GM19351 (cell line): ENCODE measurements around the gene GALNT18.

Experiments used
- ATAC-seq: cut with Tn5 transposase; IDR thresholded peaks from one replicate; pipeline ENCODE4 v1.9.1; 2021; ENCODE audit warnings: mild to moderate bottlenecking, moderate library complexity; ENCODE audit not compliant: unreplicated experiment

Gene GALNT18

GRCh38 chr11:11289669-11290068 is 332.1 kb downstream of the GALNT18 start:
- no peak for ATAC-seq

DNA sequence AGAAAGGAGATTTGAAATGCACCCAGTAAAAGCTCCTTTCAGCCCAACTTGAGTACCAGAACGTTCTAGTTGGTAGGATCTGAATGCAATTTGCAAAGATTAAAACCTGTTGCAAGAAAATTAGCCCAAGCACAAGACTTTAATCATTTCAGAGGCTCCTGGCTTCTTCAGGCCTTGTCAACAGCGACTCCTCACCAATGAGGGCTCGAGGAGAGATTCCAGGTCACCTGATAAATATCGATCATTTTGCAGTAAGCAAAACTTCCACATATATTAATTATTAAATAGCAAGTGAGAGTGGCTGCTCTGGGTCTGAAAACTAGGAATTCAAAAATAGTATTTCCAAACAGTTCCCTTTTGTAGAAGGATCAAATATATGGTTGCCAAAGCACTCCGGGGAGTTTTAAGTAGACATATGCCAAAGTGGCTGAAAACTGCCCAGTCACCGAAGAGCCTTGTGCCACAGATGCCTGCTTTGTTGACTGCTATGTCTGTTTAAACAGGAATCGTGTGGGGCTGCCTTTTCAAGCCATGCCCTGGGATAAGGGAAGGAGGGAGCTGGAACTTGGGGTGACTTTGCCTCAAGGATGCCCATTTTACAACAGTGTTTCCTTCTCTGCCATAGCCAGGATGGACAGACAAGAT is 332.7 kb downstream of the GALNT18 start:
- no peak for ATAC-seq

GRCh38 chr11:11284481-11284880 is 337.3 kb downstream of the GALNT18 start:
- no peak for ATAC-seq

DNA sequence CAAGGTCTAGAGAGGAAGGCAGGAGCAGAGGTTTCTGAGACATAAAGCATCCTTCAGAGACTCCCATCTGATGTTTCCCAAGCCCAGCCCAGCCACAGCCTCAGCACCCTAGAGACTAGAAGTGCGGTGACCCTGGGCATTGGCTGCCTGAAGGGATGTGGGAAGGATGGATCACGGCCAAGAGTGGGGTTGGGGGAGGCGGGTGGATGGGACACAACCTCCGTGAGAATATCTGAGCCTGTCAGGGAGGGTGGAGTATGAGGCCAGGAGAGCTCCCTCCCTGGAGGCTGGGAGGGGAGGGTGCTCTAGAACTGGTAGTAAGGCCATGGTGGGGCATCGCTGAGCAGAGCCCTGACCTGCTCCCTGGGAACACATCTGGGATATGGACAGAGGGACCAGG is 340.2 kb downstream of the GALNT18 start:
- no peak for ATAC-seq

- no peak for ATAC-seq
Measured at GRCh38 chr11:11280826-11281225, 341.0 kb downstream of the GALNT18 start.

GRCh38 chr11:11279956-11280689 is 341.7 kb downstream of the GALNT18 start:
- ATAC-seq: no peak

DNA sequence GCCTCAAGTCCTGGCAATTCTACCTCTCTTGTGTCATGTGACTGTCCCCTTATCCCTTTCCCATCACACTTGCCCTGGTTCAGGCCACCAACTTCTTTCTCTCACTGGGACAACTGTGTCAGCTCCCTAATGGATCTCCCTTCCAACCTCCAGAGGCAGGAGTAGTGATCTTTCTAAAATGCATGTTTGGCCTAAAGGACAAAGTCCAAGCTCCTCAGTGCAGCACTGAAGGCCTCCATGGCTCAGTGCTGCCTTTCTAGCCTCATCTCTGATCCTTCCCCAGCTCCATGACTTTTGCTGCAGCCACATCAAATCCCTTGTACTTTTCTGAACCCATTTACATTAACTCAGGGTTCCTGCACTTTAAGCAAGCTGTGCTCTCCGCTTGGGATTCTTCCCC is 349.6 kb downstream of the GALNT18 start:
- no peak for ATAC-seq

DNA sequence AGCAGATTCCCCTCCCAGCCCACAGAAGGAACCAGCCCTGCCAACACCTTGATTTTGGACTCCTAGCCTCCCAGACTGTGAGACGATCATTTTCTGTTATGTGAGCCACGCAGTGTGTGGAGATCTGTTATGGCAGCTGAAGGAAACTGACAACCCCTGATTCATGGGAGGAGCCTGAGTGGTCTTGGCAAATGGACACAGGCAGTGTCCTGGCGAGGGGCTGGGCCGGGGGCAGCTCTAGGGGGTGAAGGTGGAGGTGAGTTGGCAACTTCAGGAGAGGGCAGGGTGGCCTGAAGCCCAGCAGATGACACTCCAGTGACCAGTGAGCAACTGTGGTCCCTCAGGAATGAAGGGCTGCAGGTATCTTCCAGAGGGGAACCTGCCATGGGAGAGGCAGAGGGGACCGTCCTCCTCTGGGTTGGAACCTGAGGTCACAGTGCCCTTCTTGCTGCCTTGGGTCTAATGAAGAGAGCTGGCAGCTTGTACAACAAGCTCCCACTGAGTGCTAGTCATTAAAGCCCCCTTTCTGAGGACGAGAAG is 351.5 kb downstream of the GALNT18 start:
- no peak for ATAC-seq

- no peak for ATAC-seq
Measured at GRCh38 chr11:11268706-11269105, 353.1 kb downstream of the GALNT18 start.

- no peak for ATAC-seq
Measured at GRCh38 chr11:11268119-11268518, 353.7 kb downstream of the GALNT18 start.

DNA sequence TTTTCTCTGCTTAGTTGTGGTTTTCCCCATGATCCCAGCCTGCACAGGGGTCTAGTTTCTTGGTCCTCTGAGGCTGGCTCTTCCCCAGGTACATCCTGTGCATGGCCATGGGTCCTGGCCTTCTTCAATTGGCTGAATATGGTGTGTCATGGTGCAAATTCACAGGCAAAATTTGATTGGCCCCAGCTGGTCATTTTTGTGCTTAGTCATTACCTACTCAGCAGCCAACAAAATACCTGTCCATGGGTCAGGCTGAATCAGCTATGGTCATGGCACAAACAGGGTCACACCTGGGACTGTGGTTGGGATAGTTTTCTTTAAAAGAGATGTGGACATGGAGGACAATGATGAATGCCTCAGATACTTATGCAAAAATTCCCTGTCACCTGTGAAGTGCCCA is 354.5 kb downstream of the GALNT18 start:
- ATAC-seq: no peak

- ATAC-seq: peak; percentile 75
Measured at GRCh38 chr11:11265994-11266606, 355.7 kb downstream of the GALNT18 start.

DNA sequence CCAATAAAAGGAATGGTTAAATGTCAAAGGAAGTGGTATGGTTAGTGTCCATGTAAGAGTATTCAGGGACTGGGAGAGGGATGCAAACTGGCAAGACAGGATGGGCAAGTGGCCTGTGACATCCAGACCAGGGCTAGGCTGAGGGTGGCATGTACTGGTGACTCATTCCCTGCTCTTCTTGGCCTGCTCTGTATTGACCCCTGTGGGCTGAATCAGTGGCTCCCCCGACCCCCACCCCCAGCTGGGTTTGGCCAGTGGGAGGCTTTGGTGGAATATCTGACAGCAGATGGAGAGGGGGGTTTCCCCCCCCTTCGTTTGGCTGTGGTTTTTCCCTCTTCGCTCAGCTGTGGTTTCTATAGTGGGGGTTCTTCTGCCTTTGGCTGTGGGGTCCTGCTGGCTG is 356.5 kb downstream of the GALNT18 start:
- no peak for ATAC-seq

- no peak for ATAC-seq
Measured at GRCh38 chr11:11263238-11264005, 358.4 kb downstream of the GALNT18 start.

GRCh38 chr11:11262171-11262920 is 359.5 kb downstream of the GALNT18 start:
- ATAC-seq: no peak

DNA sequence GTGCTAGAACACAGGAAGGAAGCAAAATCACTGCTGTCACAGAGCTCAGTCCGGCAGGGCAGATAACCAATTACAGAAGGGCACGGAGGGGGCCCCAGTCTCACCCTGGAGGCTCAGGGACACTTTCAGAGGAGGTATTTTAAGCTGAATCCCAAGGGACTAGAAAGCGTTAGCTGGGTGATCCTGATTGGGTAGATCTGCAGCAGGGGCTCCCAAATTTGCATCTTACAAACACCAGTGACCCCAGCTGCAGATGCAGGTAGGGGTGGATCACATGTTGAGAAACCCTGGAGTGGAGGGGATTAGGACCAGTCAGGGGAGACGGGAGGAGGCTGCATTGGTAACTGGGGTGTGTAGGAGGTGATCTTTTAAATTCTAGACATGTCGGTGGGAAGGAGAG is 360.2 kb downstream of the GALNT18 start:
- peak; percentile 60 for ATAC-seq

GRCh38 chr11:11260903-11261302 is 360.9 kb downstream of the GALNT18 start:
- no peak for ATAC-seq

- no peak for ATAC-seq
Measured at GRCh38 chr11:11253995-11254394, 367.8 kb downstream of the GALNT18 start.

DNA sequence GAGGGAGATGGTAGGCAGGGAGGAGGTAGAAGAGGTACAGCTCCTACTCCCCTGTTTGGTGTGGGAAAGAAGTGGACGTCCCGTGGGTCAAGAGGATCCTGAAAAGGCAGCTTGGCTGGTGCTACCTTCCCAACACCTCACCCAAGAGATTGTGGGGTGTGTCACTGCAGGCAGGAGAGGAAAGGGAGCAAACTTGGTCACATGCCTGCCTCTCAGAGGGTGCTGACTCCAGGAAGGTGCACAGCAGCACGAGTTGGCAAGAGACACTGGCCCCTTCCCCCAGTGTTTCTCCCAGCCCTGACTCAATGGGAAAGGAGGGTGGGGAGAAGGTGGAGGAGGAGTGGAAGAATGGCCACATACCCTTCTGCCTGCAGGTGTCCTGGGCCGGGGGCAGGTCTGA is 368.3 kb downstream of the GALNT18 start:
- ATAC-seq: no peak

- no peak for ATAC-seq
Measured at GRCh38 chr11:11252403-11252802, 369.4 kb downstream of the GALNT18 start.
